Adipocyte (in vitro differentiated cells): ENCODE data around the gene STOML1.
"Not testable (repeated sequence)": the region's sequence is repeated elsewhere in the genome, so short reads cannot be mapped to it uniquely, and the experiment has no call there.

Experiments used
- DNase-seq: peaks from one replicate; pipeline ENCODE4 v3.0.0-alpha.2; 2015; ENCODE audit warnings: low read depth
- H3K27me3 ChIP-seq: replicated peaks from 2 replicates; pipeline ENCODE4 v1.7.0; 2013; ENCODE audit warnings: mild to moderate bottlenecking, low read length, moderate library complexity; ENCODE audit not compliant: control insufficient read depth, insufficient read depth
- H3K36me3 ChIP-seq: 2 replicates; pipeline ENCODE4 v1.7.0; 2013; ENCODE audit warnings: low read length, mild to moderate bottlenecking, moderate library complexity; ENCODE audit not compliant: control insufficient read depth, insufficient read depth, severe bottlenecking
- H3K4me1 ChIP-seq: 2 replicates; pipeline ENCODE4 v1.7.0; 2013; ENCODE audit warnings: mild to moderate bottlenecking, low read length, moderate library complexity; ENCODE audit not compliant: control insufficient read depth, insufficient read depth
- H3K4me3 ChIP-seq: 2 replicates; pipeline ENCODE4 v1.7.0; 2013; ENCODE audit warnings: mild to moderate bottlenecking, low read length, moderate library complexity
- H3K9ac ChIP-seq: 2 replicates; pipeline ENCODE4 v1.7.0; 2013; ENCODE audit warnings: mild to moderate bottlenecking, low read length, moderate library complexity
- H3K9me3 ChIP-seq: 2 replicates; pipeline ENCODE4 v1.7.0; 2013; ENCODE audit warnings: mild to moderate bottlenecking, low read length, moderate library complexity; ENCODE audit not compliant: control insufficient read depth

Gene STOML1

GRCh38 chr15:73941044-73941443 lies 51.1 kb downstream of the STOML1 start:
- peaks cover 51% of the 10 kb centered on the region for H3K4me1 ChIP-seq

GRCh38 chr15:73940061-73940981 lies 51.8 kb downstream of the STOML1 start:
- Histone ChIP-seq H3K9me3 (no peaks in the 10 kb centered on the region), H3K4me1 (peaks cover 57% of the 10 kb centered on the region), H3K27me3 (no peaks in the 10 kb centered on the region), H3K4me3 (peak overlapping the region; percentile 25), H3K36me3 (peaks cover 3% of the 10 kb centered on the region), H3K9ac (peak overlapping the region; percentile 2)
- no peak for DNase-seq

More at GRCh38 chr15:73941044-73941443, 51.1 kb downstream of the STOML1 start:
- H3K9ac ChIP-seq, result peak overlapping the region; percentile 20
- no peaks in the 10 kb centered on the region for H3K9me3 ChIP-seq
- H3K36me3 ChIP-seq, result peaks cover 3% of the 10 kb centered on the region
- no peaks in the 10 kb centered on the region for H3K27me3 ChIP-seq
- H3K4me3 ChIP-seq, result peak overlapping the region; percentile 25
- peak; percentile 89 for DNase-seq

DNA sequence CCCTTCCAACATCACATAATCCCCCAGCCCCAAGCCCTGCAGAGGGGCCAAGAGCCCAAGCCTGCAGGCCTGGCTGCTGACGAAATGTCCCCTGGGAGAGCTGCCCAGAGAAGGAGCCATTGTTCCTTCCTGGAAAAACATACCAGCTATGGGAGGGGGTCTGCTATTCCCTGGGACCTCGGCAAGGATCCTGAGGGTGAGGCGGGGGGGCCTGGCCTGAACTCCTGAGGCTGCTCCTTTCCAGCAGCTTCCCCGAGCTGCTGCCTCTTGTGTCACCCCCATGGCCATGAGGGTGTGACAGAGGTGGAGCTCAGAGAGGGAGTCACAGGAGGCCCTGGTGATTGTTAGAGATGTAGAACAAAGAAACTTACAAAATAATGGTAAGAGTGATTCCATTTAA lies 53.0 kb downstream of the STOML1 start:
- Histone ChIP-seq H3K27me3 (no peaks in the 10 kb centered on the region), H3K4me1 (peaks cover 59% of the 10 kb centered on the region), H3K9ac (peak overlapping the region; percentile 2), H3K36me3 (no peaks in the 10 kb centered on the region), H3K4me3 (no peak overlapping the region), H3K9me3 (no peaks in the 10 kb centered on the region)
- DNase-seq, result no peak

- peaks cover 56% of the 10 kb centered on the region for H3K4me1 ChIP-seq
- not testable (repeated sequence) for H3K27me3 ChIP-seq, H3K9me3 ChIP-seq, DNase-seq, H3K9ac ChIP-seq, H3K36me3 ChIP-seq, H3K4me3 ChIP-seq
These were observed 53.6 kb downstream of the STOML1 start for GRCh38 chr15:73938516-73938915.

GRCh38 chr15:73937726-73938125 lies 54.4 kb downstream of the STOML1 start:
- Histone ChIP-seq H3K27me3 (no peaks in the 10 kb centered on the region), H3K9ac (no peak overlapping the region), H3K36me3 (no peaks in the 10 kb centered on the region), H3K4me3 (no peak overlapping the region), H3K9me3 (no peaks in the 10 kb centered on the region), H3K4me1 (peaks cover 58% of the 10 kb centered on the region)
- DNase-seq, result no peak

GRCh38 chr15:73937296-73937695 lies 54.8 kb downstream of the STOML1 start:
- no peak for DNase-seq
- Histone ChIP-seq H3K9me3 (no peaks in the 10 kb centered on the region), H3K4me1 (peaks cover 58% of the 10 kb centered on the region), H3K9ac (no peak overlapping the region), H3K4me3 (no peak overlapping the region), H3K36me3 (no peaks in the 10 kb centered on the region), H3K27me3 (no peaks in the 10 kb centered on the region)

GRCh38 chr15:73936588-73937290 lies 55.4 kb downstream of the STOML1 start:
- H3K4me1 ChIP-seq, result peaks cover 57% of the 10 kb centered on the region
- H3K9me3 ChIP-seq, result no peaks in the 10 kb centered on the region
- no peak overlapping the region for H3K4me3 ChIP-seq
- no peak overlapping the region for H3K9ac ChIP-seq
- no peak for DNase-seq
- H3K36me3 ChIP-seq, result no peaks in the 10 kb centered on the region
- no peaks in the 10 kb centered on the region for H3K27me3 ChIP-seq

DNA sequence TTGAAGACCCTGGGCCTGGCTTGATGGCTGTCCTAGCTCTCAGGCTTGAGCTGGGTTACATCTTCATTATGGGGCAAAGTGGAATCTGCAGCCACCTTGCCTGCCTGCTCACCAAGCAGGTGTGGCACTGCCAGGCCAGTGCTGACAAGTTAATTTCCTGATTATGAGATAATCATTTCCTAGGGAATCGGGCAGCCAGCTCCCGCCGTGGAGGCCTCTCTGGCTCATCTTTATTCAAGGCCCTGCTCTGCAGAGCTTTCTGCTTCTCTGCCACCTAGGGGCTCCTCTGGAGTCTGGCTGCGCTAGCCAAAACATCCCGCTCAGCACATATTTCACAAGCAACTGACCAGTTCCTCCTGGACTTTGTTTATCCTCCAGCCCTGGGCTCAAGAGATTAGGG lies 55.9 kb downstream of the STOML1 start:
- H3K4me3 ChIP-seq, result no peak overlapping the region
- H3K27me3 ChIP-seq, result no peaks in the 10 kb centered on the region

DNA sequence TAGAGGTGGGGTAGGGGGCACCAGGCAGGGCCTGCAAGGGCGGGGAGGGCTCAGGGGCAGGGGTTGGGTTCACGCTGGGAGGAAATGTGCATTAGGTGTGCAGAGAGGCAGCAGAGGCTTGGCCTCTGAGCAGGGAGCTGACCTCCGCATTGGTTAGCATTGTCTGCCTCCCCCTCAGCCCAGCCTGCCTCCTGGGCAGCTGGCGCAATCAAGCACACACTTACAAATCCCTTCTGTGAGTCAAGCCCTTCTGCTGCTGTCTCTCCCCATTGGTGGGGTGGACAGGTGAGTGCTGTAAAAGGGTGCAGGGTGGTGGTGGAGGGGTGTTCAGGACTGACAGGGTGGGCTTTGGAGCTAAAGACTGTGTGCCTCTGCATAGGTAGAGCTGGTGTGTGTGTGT lies 56.5 kb downstream of the STOML1 start:
- Histone ChIP-seq H3K9me3 (no peaks in the 10 kb centered on the region), H3K4me1 (peaks cover 57% of the 10 kb centered on the region), H3K4me3 (no peak overlapping the region), H3K36me3 (no peaks in the 10 kb centered on the region), H3K9ac (peak overlapping the region; percentile 14), H3K27me3 (no peaks in the 10 kb centered on the region)
- DNase-seq, result no peak

More for the DNA sequence above, 55.9 kb downstream of the STOML1 start:
- no peak for DNase-seq
- Histone ChIP-seq H3K9me3 (no peaks in the 10 kb centered on the region), H3K36me3 (no peaks in the 10 kb centered on the region), H3K9ac (peak overlapping the region; percentile 14), H3K4me1 (peaks cover 57% of the 10 kb centered on the region)

GRCh38 chr15:73934281-73934680 lies 57.8 kb downstream of the STOML1 start:
- H3K27me3 ChIP-seq, result no peaks in the 10 kb centered on the region
- no peak overlapping the region for H3K4me3 ChIP-seq
- no peaks in the 10 kb centered on the region for H3K36me3 ChIP-seq
- no peak overlapping the region for H3K9ac ChIP-seq
- no peaks in the 10 kb centered on the region for H3K9me3 ChIP-seq
- no peak for DNase-seq
- peaks cover 57% of the 10 kb centered on the region for H3K4me1 ChIP-seq

GRCh38 chr15:73932381-73933191 lies 59.5 kb downstream of the STOML1 start:
- H3K27me3 ChIP-seq, result no peaks in the 10 kb centered on the region
- no peak for DNase-seq
- peaks cover 66% of the 10 kb centered on the region for H3K4me1 ChIP-seq
- H3K36me3 ChIP-seq, result no peaks in the 10 kb centered on the region
- no peaks in the 10 kb centered on the region for H3K9me3 ChIP-seq
- H3K4me3 ChIP-seq, result no peak overlapping the region
- peak overlapping the region; percentile 33 for H3K9ac ChIP-seq
